Naive thymus-derived CD8-positive, alpha-beta T cell (primary cell): ENCODE results near the gene HMCN2. TPM values are rescaled to one million over a fixed set of nuclear protein-coding genes. Genes with fewer than 3 reads are reported as not detected.

Experiments
- ATAC-seq, 2 donors: fragments of 150-1000 bp; cut with Tn5 transposase in 1 of 2; sonication (Bioruptor Pico), chemical (Tn5 transposase) in 1 of 2; 1 replicate in 1 of 2; 2 replicates in 1 of 2; pipeline ENCODE4 v1.10.0; 2021; ENCODE audit warnings: mild to moderate bottlenecking in 2 of 2, moderate library complexity in 2 of 2
- POLR2A ChIA-PET: fragments of 350-600 bp; sonication (Branson Sonifier 250); formaldehyde crosslinking; loops from one replicate; lab custom pipeline; 2021; ENCODE audit warnings: antibody characterized with exemption; lab: Charles Lee
- DNase-seq, 10 donors: peaks; one replicate each; pipeline versions ENCODE4 v3.0.0 to v3.0.0-alpha.2; 2020 to 2022
- H3K27ac Mint-ChIP-seq, 10 donors: one replicate each; pipeline ENCODE4 v1.8.0; 2020 to 2022; ENCODE audit warnings: mild to moderate bottlenecking in 10 of 10, mixed read lengths in 10 of 10, moderate library complexity in 4 of 10, inconsistent platforms in 1 of 10
- H3K27me3 Mint-ChIP-seq, 5 donors: one replicate each; pipeline ENCODE4 v1.8.0; 2021 to 2022; ENCODE audit warnings: mixed read lengths in 5 of 5
- H3K36me3 Mint-ChIP-seq, 3 donors: one replicate each; pipeline ENCODE4 v1.8.0; 2020 to 2022; ENCODE audit warnings: mixed read lengths in 3 of 3, mild to moderate bottlenecking in 2 of 3, inconsistent platforms in 1 of 3
- H3K4me1 Mint-ChIP-seq, 4 donors: one replicate each; pipeline ENCODE4 v1.8.0; 2021 to 2022; ENCODE audit warnings: mixed read lengths in 4 of 4
- H3K4me3 Mint-ChIP-seq, 10 donors: one replicate each; pipeline ENCODE4 v1.8.0; 2020 to 2022; ENCODE audit warnings: mild to moderate bottlenecking in 10 of 10, mixed read lengths in 10 of 10, moderate library complexity in 6 of 10, inconsistent platforms in 1 of 10
- H3K9me3 Mint-ChIP-seq, 9 donors: one replicate each; pipeline ENCODE4 v1.8.0; 2020 to 2022; ENCODE audit warnings: mixed read lengths in 9 of 9, mild to moderate bottlenecking in 3 of 9, inconsistent platforms in 1 of 9, moderate library complexity in 1 of 9
- polyA plus RNA-seq, 3 donors: library from polyadenylated mRNA; unstranded; fragments of 300-500 nt; fragmentation: Illumina TruSeq; gene quantifications; one replicate each; pipeline ENCODE4 v1.2.3, GENCODE V29; 2021
- total RNA-seq, 8 experiments: library from RNA in 2 of 8; stranded (reverse) in 2 of 8; gene quantifications; one replicate each; pipeline ENCODE4 v1.2.3 and lab custom pipeline; 2021 to 2026

HMCN2 gene
- total and polyA plus RNA-seq, 5 experiments from 2014 or later: not detected

DNA sequence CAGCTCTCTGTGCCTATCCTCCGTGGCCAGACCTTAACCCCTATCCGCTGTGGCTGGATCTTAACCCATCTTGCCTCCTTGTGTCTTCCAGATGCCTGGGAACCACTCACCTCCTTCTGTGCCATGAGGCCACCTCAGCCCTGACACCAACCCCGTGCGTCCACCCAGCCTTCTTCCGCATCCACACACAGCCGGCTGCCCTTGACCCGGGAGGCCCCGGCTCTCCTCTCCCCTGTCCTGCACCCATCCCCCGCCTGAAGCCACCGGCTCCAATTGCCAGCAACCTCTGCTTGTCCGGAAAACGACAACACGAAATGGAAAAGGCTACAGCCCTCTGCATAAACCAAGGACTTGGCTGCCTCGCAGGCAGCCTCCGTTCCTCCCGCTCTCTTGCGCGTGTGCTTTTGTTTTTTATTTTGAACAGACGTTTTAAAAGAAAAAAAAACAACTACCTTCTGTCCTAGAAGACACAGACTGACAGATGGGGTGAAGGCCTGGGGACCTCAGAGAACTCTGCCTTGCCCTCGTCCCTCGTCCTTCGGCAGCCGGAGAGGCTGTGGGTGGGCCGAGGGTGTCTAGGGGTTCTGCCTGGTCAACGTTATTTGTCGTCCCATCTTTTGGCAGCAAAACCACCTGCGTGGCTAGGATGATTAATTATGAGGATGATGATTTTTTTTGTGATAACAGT is 32.5 kb upstream of the HMCN2 start:
- peaks cover 3 to 5% (median 5%) of the 10 kb centered on the region in 4 donors for H3K4me1 Mint-ChIP-seq
- peaks cover 0 to 3% (median 0%) of the 10 kb centered on the region in 9 donors for H3K9me3 Mint-ChIP-seq
- DNase-seq (no peak), ATAC-seq (no peak)
- H3K27me3 Mint-ChIP-seq: peaks cover 0 to 1% (median 0%) of the 10 kb centered on the region in 5 donors
- no peak overlapping the region for H3K4me3 Mint-ChIP-seq
- H3K36me3 Mint-ChIP-seq: peaks cover 0 to 3% (median 0%) of the 10 kb centered on the region in 3 donors
- H3K27ac Mint-ChIP-seq: peak overlapping the region in 1 of 10 donors; percentile 18
- POLR2A ChIA-PET: interaction anchor here (0.6 kb wide), 1 partner anchor 58 kb away, joined by 4 read pairs; no protein-coding TSS in a partner anchor

DNA sequence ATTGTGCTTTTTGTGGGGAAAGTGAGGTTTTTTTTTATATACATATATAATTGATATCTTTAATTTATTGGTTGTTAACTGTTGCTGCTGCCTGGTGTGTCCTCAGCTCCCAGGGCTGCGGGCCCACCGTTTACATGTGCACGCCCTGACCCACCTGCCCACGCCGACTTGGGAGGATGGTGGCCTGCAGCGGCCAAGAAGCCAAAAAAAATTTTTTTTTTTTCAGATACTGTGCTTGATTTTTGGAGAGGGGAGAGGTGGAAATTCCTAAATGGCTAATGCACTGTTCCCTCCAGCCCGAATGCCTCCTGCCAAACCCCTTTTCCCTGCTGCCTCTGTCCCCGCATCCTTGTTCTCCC is 32.0 kb upstream of the HMCN2 start:
- no peak for ATAC-seq
- Mint-ChIP-seq H3K9me3 (peaks cover 0 to 3% (median 0%) of the 10 kb centered on the region in 9 donors), H3K4me3 (no peak overlapping the region), H3K27me3 (peaks cover 0 to 1% (median 0%) of the 10 kb centered on the region in 5 donors), H3K4me1 (peaks cover 3 to 5% (median 5%) of the 10 kb centered on the region in 4 donors), H3K27ac (peak overlapping the region in 1 of 10 donors; percentile 18), H3K36me3 (no peaks in the 10 kb centered on the region)
- POLR2A ChIA-PET: interaction anchor here (0.6 kb wide), 1 partner anchor 59 kb away, joined by 4 read pairs; no protein-coding TSS in a partner anchor
- no peak for DNase-seq

DNA sequence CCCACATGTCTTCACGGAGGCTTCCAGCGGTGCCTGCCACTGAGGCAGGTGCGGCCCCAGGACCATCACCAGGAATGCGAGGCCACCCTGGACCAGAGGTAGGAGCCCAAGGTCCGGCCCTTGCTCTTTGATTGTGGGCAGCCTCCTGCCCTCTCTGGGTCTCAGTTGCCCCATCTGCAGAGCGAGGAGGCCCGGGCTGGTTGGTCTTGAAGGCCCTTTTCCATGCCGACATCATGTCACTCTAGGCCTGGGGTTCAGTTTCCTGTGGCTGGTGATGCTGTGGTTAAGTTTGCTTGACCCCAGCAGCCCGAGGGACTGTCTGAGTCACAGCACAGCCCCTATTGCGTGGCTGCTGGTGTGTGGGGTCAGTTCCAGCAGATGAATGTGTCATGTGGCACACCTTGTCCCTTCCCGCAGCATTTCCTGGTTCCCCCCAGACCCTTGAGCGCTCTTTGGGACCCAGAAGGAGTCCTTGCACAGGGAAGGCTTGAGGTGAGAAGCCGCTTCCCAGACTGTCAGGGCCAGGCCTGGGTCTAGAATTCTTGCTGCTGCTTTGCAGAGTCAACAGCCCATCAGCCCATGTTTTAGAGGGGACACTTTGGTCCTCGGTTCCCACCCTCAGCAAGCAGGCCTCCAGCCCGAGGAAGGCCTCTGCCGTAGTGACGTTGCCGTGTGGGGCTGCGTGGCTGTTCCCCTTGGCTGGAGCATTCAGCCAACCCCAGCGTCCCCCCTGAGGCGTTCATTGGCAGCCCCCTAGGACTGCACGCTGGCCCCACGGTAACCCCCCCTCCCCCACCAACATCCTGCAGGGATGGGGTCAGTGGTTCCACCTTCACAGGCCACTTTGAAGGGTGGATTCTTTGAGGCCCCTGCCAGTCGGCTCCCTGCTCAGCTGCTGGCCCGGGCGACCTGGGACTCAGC is 31.0 kb upstream of the HMCN2 start:
- DNase-seq (no peak), ATAC-seq (no peak)
- Mint-ChIP-seq H3K9me3 (peaks cover 0 to 2% (median 0%) of the 10 kb centered on the region in 9 donors), H3K27me3 (peaks cover 0 to 1% (median 0%) of the 10 kb centered on the region in 5 donors), H3K36me3 (no peaks in the 10 kb centered on the region), H3K27ac (no peak overlapping the region), H3K4me3 (no peak overlapping the region), H3K4me1 (peaks cover 3 to 7% (median 5%) of the 10 kb centered on the region in 4 donors)
- POLR2A ChIA-PET: no interaction called here

- no peaks in the 10 kb centered on the region for H3K9me3 Mint-ChIP-seq
- no peaks in the 10 kb centered on the region for H3K36me3 Mint-ChIP-seq
- H3K4me1 Mint-ChIP-seq: peaks cover 4 to 19% (median 11%) of the 10 kb centered on the region in 4 donors
- H3K27ac Mint-ChIP-seq: peak overlapping the region in 2 of 10 donors; percentile 20 to 82
- POLR2A ChIA-PET: interaction anchor here (0.6 to 0.8 kb wide), 2 partner anchors 105 to 129 kb away, joined by 4 to 5 read pairs; no protein-coding TSS in a partner anchor
- DNase-seq (peak; percentile 39 to 80 (median 68)), ATAC-seq (peak in 1 of 2 donors; percentile 62)
- peak overlapping the region in 8 of 10 donors; percentile 22 to 69 (median 50) for H3K4me3 Mint-ChIP-seq
- H3K27me3 Mint-ChIP-seq: peaks cover 0 to 1% (median 0%) of the 10 kb centered on the region in 5 donors
Observed at GRCh38 chr9:130235558-130236435, 29.8 kb upstream of the HMCN2 start.

DNA sequence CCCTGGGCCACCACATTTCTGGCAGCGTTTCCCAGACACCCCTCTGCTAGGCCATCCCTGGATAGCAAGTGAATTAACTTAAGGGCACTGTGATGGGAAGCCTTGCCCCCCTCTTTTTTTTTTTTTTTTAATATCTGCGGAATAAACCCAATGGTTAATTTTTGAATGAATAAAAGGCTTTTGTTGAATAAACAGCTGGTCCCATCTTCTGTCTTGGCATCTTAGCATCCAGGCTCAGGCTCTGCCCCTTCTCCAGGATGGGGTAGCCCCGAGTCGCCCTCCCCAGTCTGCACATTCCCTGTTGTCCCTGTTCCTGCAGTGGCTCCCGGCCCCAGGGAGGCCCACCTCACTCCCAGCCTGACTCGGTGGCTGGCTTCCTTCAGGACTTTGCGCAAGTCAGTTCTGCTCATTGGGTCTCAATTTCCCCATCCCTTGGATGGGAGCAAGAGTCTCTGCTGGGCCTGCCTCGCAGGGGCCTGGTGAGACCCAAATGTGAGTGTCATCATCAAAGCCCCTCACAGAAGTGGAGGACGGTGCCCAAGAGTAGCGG is 29.0 kb upstream of the HMCN2 start:
- ATAC-seq (no peak), DNase-seq (no peak)
- Mint-ChIP-seq H3K9me3 (no peaks in the 10 kb centered on the region), H3K36me3 (no peaks in the 10 kb centered on the region), H3K4me3 (peak overlapping the region in 2 of 10 donors; percentile 22 to 51), H3K27me3 (peaks cover 0 to 1% (median 0%) of the 10 kb centered on the region in 5 donors), H3K4me1 (peaks cover 6 to 21% (median 13%) of the 10 kb centered on the region in 4 donors), H3K27ac (peak overlapping the region in 1 of 10 donors; percentile 82)
- POLR2A ChIA-PET: interaction anchor here (0.6 to 0.8 kb wide), 4 partner anchors 12 to 263 kb away, joined by 3 to 5 read pairs (median 4); no protein-coding TSS in a partner anchor

- POLR2A ChIA-PET: interaction anchor here (0.6 to 0.7 kb wide), 2 partner anchors 12 to 263 kb away, joined by 3 read pairs; no protein-coding TSS in a partner anchor
- H3K36me3 Mint-ChIP-seq: no peaks in the 10 kb centered on the region
- H3K4me1 Mint-ChIP-seq: peaks cover 6 to 21% (median 13%) of the 10 kb centered on the region in 4 donors
- ATAC-seq (no peak), DNase-seq (no peak)
- H3K27me3 Mint-ChIP-seq: peaks cover 0 to 1% (median 0%) of the 10 kb centered on the region in 5 donors
- H3K4me3 Mint-ChIP-seq: no peak overlapping the region
- no peak overlapping the region for H3K27ac Mint-ChIP-seq
- no peaks in the 10 kb centered on the region for H3K9me3 Mint-ChIP-seq
Observed at GRCh38 chr9:130237076-130237475, 28.5 kb upstream of the HMCN2 start.

GRCh38 chr9:130237763-130238524 is 27.6 kb upstream of the HMCN2 start:
- Mint-ChIP-seq H3K4me1 (peaks cover 9 to 25% (median 18%) of the 10 kb centered on the region in 4 donors), H3K27ac (no peak overlapping the region), H3K9me3 (no peaks in the 10 kb centered on the region), H3K4me3 (no peak overlapping the region), H3K27me3 (peaks cover 0 to 1% (median 0%) of the 10 kb centered on the region in 5 donors), H3K36me3 (no peaks in the 10 kb centered on the region)
- DNase-seq: no peak
- POLR2A ChIA-PET: no interaction called here
- ATAC-seq: no peak

- peaks cover 0 to 1% (median 0%) of the 10 kb centered on the region in 5 donors for H3K27me3 Mint-ChIP-seq
- H3K9me3 Mint-ChIP-seq: no peaks in the 10 kb centered on the region
- POLR2A ChIA-PET: no interaction called here
- H3K4me3 Mint-ChIP-seq: no peak overlapping the region
- ATAC-seq (no peak), DNase-seq (no peak)
- peak overlapping the region in 1 of 10 donors; percentile 77 for H3K27ac Mint-ChIP-seq
- H3K36me3 Mint-ChIP-seq: no peaks in the 10 kb centered on the region
- H3K4me1 Mint-ChIP-seq: peaks cover 11 to 30% (median 21%) of the 10 kb centered on the region in 4 donors
Observed at GRCh38 chr9:130239363-130239695, 26.2 kb upstream of the HMCN2 start.

DNA sequence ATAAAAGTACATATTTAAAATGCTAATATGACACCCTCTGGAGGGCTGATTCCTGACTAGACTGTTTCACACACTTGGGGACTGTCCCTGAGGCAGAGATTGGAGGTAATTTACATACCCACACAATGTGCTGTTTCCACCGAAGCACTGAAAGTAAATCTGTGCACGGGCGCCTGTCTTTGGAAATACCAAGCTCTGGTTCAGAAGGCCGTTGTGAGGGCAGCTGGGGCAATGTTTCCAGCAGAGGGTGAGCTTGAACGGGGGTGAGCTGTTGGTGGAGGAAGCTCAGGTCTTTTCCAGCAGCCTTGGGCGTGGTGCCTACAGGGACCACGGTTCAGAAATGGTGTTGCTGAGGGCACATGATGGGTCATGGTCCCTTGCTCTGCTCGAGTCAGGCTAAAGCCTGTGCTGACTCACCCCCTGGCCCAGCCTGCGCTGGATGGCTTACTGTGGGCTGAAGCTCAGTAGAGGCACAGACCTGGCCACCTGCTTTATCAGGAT is 25.8 kb upstream of the HMCN2 start:
- Mint-ChIP-seq H3K27me3 (peaks cover 0 to 1% (median 0%) of the 10 kb centered on the region in 5 donors), H3K9me3 (no peaks in the 10 kb centered on the region), H3K4me1 (peaks cover 11 to 30% (median 21%) of the 10 kb centered on the region in 4 donors), H3K36me3 (no peaks in the 10 kb centered on the region), H3K27ac (peak overlapping the region in 2 of 10 donors; percentile 46 to 77), H3K4me3 (no peak overlapping the region)
- DNase-seq: no peak
- ATAC-seq: peak in 1 of 2 donors; percentile 33
- POLR2A ChIA-PET: no interaction called here

DNA sequence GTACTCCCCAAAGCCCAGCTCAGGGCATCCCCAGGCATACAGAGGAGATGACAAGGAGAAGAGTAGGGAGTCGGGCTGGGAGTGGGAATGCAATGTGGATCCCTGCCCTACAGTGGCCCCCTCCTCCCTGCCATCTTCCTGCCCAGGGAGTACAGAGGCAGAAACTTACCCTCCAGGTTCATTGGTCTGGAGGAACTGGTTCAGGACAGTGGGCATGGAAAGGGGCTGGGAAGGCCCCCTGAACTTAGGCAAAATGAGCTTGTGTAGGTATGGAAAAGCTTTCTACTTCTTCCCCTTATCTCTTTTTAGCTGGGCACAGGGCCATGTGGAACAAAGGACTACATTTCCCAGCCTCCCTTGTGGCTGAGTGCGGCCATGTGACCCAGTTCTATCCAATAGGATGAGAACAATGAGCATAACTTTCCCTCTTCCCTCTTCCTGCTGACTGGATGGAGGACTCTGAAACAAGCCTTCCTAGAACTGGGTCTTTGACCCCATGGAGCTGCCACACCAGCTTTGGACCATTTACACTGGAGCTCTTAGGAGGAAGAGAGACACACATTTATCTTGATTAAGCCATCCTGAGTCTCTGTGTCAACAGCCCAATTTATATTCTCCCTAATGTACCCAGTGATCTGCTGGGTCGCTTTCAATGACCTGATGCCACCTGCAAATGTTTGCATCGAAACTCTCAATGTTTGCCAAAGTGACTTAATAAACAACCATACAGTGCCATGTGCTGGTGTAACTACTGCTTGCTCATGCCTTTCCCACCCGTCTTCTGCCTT is 25.0 kb upstream of the HMCN2 start:
- H3K4me3 Mint-ChIP-seq: no peak overlapping the region
- peaks cover 0 to 1% (median 0%) of the 10 kb centered on the region in 5 donors for H3K27me3 Mint-ChIP-seq
- POLR2A ChIA-PET: no interaction called here
- peak overlapping the region in 3 of 10 donors; percentile 10 to 53 (median 20) for H3K27ac Mint-ChIP-seq
- H3K9me3 Mint-ChIP-seq: no peaks in the 10 kb centered on the region
- H3K4me1 Mint-ChIP-seq: peaks cover 11 to 30% (median 21%) of the 10 kb centered on the region in 4 donors
- ATAC-seq: peak; percentile 43 to 50
- no peaks in the 10 kb centered on the region for H3K36me3 Mint-ChIP-seq
- peak in 5 of 10 donors; percentile 17 to 32 (median 26) for DNase-seq
